ENCODE data around the gene OR14A16.

Gene OR14A16

GRCh38 chr1:247824023-247824422 is at the start of gene OR14A16:
Gene OR14A16, minus strand, starts transcription at chr1:247824119. Its CDS starts 8,390 bp downstream, at chr1:247815729.
- DNase-seq: no peak

GRCh38 chr1:247865416-247865815 is 41.5 kb upstream of the OR14A16 start:
- no peak for DNase-seq

GRCh38 chr1:247864644-247865043 is 40.7 kb upstream of the OR14A16 start:
- DNase-seq: no peak

- no peak for DNase-seq
Observed at GRCh38 chr1:247862756-247863155, 38.8 kb upstream of the OR14A16 start.

GRCh38 chr1:247857985-247858619 is 34.2 kb upstream of the OR14A16 start:
- no peak for DNase-seq

- DNase-seq: no peak
Observed at GRCh38 chr1:247857069-247857984, 33.4 kb upstream of the OR14A16 start, which contains the start of gene TRIM58. Gene TRIM58, plus strand, starts transcription at chr1:247857187. Its CDS starts 60 bp downstream, at chr1:247857247.

- no peak for DNase-seq
Observed at GRCh38 chr1:247855911-247856310, 32.0 kb upstream of the OR14A16 start.

GRCh38 chr1:247854899-247855545 is 31.1 kb upstream of the OR14A16 start:
- DNase-seq: no peak

- no peak for DNase-seq
Observed at GRCh38 chr1:247849616-247850015, 25.7 kb upstream of the OR14A16 start.

- no peak for DNase-seq
Observed at GRCh38 chr1:247848346-247848745, 24.4 kb upstream of the OR14A16 start.

- DNase-seq: no peak
Observed at GRCh38 chr1:247845693-247846017, 21.7 kb upstream of the OR14A16 start.

- no peak for DNase-seq
Observed at GRCh38 chr1:247845011-247845692, 21.2 kb upstream of the OR14A16 start.

- no peak for DNase-seq
Observed at GRCh38 chr1:247843411-247843810, 19.5 kb upstream of the OR14A16 start.

- no peak for DNase-seq
Observed at GRCh38 chr1:247841796-247842195, 17.9 kb upstream of the OR14A16 start, which contains the start of gene OR11L1. Gene OR11L1, minus strand, starts transcription at chr1:247841896. Its CDS starts 0 bp downstream, at chr1:247841896.

GRCh38 chr1:247840818-247841217 is 16.9 kb upstream of the OR14A16 start:
- no peak for DNase-seq

- DNase-seq: no peak
Observed at GRCh38 chr1:247833601-247834000, 9.7 kb upstream of the OR14A16 start.

GRCh38 chr1:247829656-247830055 is 5.7 kb upstream of the OR14A16 start:
- DNase-seq: no peak

- DNase-seq: no peak
Observed at GRCh38 chr1:247825362-247825761, 1.4 kb upstream of the OR14A16 start.

GRCh38 chr1:247822060-247822459 is 1.9 kb downstream of the OR14A16 start:
- DNase-seq: no peak

- no peak for DNase-seq
Observed at GRCh38 chr1:247812637-247813036, 11.3 kb downstream of the OR14A16 start.

- no peak for DNase-seq
Observed at GRCh38 chr1:247797518-247797917, 26.4 kb downstream of the OR14A16 start.

- DNase-seq: no peak
Observed at GRCh38 chr1:247769603-247770002, 54.3 kb downstream of the OR14A16 start.

All from CD4-positive, alpha-beta T cell treated with Interleukin-6 for 4 hours (primary cell).